Measurements from ENCODE around the gene WDR77. TPM values are rescaled to one million over a fixed set of nuclear protein-coding genes. Genes with fewer than 3 reads are reported as not detected.
A peak's percentile ranks its signal among the peaks of the same experiment; 100 is the strongest.

The WDR77 gene
- total RNA-seq, 1 experiment from 2014 or later, result 28.5 TPM

DNA sequence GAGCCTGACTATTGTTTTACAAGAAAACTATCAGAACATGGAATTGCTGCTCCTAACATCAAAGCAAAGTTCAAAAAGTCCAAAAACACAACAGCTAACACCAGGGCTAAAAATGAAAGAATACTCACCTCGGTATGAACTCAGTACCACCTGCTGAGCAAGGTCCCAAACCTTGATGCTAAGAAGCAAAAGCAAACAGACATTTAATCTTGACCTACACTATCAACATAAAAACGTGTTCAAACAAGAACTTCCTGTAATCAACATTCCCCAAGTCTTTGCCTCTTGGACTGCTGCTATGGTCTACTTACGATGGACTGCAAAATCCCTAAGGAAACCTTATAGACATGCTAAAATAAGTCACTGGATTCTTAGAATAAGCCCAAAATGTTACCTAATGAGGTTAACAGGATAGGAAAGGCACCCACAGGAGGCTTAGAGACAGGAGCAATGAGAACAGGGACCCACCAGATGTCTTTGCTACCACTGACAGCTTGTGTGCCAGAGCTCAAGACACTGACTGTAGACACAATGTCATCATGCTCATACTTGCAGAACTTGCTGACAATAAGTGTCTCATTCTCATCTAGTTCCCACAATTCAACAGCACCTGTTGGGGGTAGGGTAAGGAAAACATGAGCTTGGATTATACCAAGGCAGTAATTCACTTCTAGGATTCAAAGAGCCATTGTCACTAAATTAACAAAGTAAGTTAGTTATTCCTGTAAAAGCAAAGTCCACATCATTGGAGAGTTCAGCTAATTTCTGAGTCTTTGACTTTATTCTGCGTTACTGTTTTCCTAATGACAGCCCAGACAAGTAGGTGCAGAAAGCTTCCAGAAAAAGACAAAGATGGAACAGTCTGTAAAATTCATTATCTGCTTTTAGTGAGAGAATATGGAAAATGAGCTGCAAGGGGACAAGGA, 1.8 kb downstream of the WDR77 start:
- in situ Hi-C loops (cut with HindIII; ENCODE audit: low pct_unique_long_range_greater_than_20kb, low sequenced_read_pairs), result no loop called here
- no peak for DNase-seq (ENCODE audit: low read depth)

DNA sequence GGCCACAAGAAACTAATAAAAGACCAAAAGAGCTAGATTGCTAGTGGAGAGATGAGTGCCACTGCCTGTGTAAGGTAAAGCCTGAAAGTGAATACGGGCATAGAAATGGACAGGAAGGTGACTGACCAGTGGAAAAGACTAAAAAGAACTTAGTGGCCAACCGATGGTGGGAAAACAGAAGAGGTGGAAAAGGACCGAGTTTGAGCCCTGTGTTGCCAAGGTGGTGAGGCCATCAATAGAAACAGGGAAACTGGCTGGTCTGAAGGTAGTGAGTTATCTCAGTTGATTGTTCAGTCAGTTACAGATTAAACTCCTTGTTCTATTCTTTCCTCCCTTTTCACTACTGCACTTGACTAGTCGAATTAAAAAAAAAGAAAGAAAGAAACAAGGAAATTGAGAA, 2.5 kb downstream of the WDR77 start:
- no peak for DNase-seq (ENCODE audit: low read depth)
- in situ Hi-C loops (cut with HindIII; ENCODE audit: low pct_unique_long_range_greater_than_20kb, low sequenced_read_pairs), result no loop called here

DNA sequence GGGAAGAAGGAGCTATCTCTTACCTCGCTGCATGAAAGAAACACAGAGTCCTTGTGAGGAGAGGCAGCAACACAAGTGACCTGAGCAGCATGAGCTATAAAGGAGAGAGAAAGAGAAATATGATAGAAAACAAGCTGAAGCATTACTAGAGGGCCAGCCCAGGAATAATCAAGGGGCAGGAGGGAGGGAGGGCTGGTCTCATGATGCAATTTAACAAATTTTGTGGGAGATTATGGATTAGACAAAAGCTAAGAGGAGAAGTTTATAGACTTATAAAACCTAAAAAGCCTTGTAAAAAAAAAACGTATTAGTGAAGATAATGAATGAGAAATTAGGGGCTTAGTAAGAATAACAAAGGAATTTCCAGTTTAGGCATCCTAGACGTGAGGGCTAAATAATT, 5.0 kb downstream of the WDR77 start:
- DNase-seq (ENCODE audit: low read depth), result no peak
- in situ Hi-C loops (cut with HindIII; ENCODE audit: low pct_unique_long_range_greater_than_20kb, low sequenced_read_pairs), result no loop called here

DNA sequence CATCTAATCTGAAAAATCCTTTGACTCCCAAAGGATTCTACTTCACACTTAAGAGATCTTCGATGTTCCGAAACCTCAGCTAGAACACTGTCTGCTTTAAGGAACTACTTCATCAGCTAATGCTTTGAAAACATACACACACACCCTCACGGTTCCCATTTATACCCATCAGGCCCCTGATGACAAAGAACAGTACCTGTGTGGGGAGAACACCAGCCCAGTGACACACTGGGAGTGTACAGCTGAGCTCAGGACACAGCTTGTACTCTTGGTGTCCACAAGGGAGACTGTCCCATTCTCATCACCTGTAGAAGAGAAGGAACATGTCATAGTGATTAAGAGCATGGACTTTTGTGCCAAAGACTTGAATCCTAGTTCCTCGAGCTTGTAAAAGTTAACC, 6.6 kb downstream of the WDR77 start:
- in situ Hi-C loops (cut with HindIII; ENCODE audit: low pct_unique_long_range_greater_than_20kb, low sequenced_read_pairs), result no loop called here

DNA sequence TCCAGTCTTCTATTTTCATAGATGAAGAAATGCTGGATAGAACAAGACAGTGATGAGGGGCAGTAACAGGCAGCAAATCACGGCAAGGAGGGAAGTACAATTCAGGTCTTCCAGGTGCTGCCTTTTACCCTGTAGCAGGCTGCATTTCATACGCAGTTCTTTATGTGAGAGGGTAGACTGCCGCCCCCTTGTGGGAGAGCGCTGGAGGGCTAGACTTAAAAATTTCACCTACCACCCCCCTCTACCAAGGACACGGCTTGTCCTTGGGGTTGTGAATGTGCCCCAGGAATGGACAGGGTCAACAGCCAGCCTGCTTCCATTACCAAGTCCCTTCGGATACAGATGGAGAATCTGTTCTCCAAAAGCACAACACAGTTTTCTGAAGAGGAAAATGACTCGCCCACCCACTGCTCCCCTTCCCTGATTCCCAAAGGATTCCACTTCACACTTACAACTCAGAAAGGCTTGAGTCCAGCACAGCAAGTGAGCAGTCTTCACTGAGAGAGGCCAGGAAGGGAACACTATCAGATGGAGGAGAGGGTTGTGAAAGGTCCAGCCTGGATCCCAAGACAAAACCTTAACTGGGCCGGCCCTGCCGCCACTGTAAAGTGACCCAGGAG, 7.4 kb downstream of the WDR77 start:
- no peak for DNase-seq (ENCODE audit: low read depth)

More for the DNA sequence above, 6.6 kb downstream of the WDR77 start:
- no peak for DNase-seq (ENCODE audit: low read depth)

DNA sequence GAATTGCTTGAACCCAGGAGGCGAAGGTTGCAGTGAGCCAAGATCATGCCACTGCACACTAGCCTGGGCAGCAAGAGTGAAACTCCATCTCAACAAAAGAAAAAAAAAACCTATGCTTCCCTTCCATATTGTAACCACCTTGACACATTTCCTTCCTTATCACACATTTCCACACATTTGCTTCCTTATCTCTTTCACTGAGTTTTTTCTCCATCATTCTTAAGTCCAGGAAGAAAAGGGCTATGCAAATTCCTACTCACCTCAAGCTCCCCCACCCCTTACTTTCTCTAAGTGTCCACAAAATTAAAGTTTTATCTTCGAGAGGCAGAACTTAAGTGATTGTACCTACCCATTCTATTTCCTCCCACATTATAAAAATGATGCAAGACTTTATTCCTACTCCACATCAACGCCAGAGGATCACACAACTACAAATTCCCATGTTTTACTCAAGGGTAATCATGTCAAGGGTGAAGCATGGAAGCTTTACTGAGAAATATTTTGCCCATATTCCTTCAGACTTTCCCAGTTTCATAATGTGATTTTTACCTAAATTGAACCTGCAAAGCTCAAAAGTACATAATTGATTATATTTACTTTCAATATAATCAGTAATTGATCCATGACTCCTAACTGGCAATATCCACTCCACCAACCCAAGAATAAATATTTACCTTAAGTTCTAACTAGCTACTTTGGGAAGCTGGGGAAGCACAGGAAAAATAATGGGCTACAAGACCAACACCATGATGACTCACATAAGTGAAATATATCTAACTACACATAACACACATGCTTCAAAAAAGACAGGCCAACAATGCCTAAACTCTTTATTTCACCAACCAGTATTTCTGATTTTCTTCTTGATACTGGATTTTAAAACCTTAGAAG, 9.3 kb downstream of the WDR77 start:
- in situ Hi-C loops (cut with HindIII; ENCODE audit: low pct_unique_long_range_greater_than_20kb, low sequenced_read_pairs), result no loop called here
- DNase-seq (ENCODE audit: low read depth), result no peak

More for the DNA sequence above, 7.4 kb downstream of the WDR77 start:
- in situ Hi-C loops (cut with HindIII; ENCODE audit: low pct_unique_long_range_greater_than_20kb, low sequenced_read_pairs), result no loop called here

DNA sequence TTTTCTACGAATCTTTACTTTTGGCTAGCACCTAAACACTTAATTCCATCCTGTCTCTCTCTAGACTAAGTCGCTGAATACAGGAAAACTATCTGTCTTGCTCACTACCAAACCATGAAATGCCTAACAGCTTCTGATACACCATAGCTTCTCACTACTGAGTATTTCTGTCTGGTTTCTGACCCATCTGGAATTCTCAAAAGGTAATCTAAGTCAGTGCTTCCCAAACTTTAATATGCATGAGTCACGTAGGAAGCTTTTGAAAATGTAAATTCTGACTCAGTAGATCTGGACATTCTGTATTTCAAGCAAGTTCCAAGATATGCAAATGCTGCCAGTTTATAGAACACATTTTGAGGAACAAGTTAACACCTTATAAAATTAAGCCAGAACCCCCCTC, 12.3 kb downstream of the WDR77 start:
- DNase-seq (ENCODE audit: low read depth), result no peak
- in situ Hi-C loops (cut with HindIII; ENCODE audit: low pct_unique_long_range_greater_than_20kb, low sequenced_read_pairs), result no loop called here

DNA sequence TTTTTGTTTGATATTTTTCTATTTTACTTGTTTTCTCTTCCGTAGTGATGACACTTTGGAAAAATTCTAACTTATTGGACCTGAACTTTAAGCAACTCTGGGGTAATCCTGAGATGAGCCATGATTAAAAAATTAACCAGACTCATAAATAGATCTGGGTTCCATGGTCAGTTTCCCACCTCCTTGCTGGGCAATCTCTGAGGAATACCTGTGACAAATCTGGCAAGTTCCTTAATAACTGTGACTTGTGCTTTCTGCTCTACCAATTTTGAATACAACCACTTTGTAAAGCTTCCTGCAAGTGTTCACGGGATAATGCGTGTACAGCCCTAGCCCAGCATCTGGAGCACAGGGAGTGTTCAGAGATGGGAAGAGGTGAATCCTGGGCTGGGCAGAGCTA, 24.8 kb downstream of the WDR77 start:
- DNase-seq (ENCODE audit: low read depth), result no peak
- in situ Hi-C loops (cut with HindIII; ENCODE audit: low pct_unique_long_range_greater_than_20kb, low sequenced_read_pairs), result no loop called here

DNA sequence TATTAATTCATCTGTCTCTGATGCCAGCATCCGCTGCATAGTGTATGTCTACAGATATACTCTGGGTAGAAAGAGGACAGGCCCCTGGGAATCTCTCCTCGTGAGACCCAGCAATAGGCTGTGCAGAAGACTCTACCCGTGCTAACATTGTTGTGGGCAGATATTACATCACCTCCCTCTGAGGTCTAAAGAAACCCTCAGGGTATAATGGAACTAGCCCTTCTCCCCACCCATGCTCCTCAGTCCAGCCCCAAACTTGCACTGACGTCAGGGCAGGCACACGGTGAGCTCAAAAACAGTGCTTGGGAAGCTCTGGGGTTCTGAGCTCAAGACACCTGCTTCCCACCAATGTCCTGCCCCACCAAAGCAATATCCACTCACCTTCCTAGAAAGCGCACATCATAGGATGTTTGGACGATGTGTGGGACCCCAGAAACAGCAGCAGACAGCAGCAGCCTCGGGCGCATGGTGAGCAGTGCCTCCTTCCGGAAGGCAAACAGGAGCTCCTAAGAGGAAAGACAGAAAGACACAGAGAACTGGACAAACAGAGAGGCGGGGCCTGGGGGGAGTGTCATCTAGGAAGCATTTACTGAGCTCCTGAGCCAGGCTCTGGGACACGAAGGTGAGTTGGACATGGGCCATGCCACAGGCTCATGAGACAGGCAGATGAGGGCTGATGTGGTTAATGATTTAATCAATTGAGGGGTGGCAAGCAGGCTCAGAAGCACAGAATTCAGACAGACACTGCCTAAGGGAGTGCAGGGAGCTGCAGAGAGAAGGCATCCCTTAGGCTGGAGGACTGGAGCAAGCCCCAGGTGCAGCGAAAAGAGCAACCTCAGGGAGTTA, 26.3 kb downstream of the WDR77 start:
- in situ Hi-C loops (cut with HindIII; ENCODE audit: low pct_unique_long_range_greater_than_20kb, low sequenced_read_pairs), result no loop called here
- peak; percentile 73 for DNase-seq (ENCODE audit: low read depth)

DNA sequence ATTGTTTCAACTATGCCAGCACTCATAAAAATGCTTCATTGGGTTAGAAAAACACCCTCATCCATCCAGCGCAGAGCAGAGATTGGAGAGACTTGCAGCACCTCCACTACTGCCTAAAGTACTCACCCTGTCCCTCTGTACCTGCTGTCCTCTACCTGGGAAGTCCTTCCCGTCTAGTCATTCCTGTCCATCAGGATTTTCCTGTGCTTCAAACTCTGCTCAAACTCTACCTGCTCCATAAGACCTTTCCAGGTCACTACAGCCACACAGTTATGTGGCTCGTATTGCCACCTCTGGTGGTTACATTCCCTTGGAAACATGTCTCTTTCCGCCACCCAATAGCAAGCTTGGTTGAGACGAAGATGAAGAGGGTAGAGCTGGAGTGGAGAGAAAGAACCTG, 28.7 kb downstream of the WDR77 start:
- in situ Hi-C loops (cut with HindIII; ENCODE audit: low pct_unique_long_range_greater_than_20kb, low sequenced_read_pairs), result no loop called here
- no peak for DNase-seq (ENCODE audit: low read depth)

DNA sequence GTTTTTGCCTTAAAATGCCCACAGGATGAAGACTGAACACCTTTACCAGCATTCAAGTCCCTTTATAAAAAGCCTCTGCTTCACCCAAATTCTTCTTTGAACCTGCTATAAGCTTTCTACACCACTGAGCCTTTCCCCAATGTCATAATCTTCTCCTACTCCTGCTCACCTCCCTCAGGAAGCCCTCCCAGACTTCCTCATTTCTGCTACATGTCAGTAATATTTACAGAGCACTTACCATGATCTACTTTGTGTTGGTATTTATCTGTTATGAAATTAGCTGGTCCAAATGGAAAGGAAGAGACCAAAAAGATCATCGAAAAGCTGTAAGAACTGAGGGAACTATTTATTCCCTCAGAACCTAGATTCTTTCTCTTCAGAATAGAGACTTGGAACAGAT, 30.0 kb downstream of the WDR77 start:
- in situ Hi-C loops (cut with HindIII; ENCODE audit: low pct_unique_long_range_greater_than_20kb, low sequenced_read_pairs), result no loop called here

DNA sequence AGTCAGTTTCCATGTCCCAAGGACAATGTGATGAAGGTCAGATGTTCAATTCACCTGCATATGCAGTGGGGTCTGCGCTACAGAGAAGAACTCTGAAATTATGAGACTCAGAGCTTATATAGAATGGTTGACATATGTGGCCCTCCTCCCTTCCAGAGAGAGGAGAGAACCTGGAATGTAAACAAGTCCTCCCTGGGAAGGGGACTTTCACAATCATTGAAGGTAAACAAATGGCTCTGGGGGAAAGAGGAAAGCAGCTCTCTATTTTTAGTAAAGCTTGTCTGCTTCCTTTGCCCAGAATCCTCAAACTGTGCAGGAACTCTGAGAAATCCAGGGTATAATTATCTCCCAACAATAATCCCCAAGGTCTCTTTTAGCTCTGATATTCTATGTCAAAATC, 31.3 kb downstream of the WDR77 start:
- in situ Hi-C loops (cut with HindIII; ENCODE audit: low pct_unique_long_range_greater_than_20kb, low sequenced_read_pairs), result no loop called here
- no peak for DNase-seq (ENCODE audit: low read depth)

More for the DNA sequence above, 30.0 kb downstream of the WDR77 start:
- no peak for DNase-seq (ENCODE audit: low read depth)

DNA sequence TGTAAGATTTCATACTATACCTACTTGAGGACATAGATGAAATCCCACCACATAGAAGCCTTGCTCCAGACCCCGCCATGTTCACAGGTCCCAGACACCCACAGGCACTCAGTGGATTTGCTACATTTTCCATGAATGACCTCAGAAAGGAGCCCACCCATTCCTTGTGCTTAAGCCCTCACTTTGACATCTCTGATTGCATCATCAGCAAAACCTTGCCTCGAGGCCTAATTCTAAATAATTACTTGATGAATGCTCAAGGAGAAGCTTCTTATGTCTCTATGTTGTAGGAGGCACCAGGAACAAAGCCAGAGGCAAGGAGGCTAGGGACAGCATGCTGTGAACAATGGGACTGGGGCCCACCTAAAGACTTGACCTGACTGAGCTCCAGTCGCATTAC, 33.6 kb downstream of the WDR77 start:
- DNase-seq (ENCODE audit: low read depth), result no peak
- in situ Hi-C loops (cut with HindIII; ENCODE audit: low pct_unique_long_range_greater_than_20kb, low sequenced_read_pairs), result no loop called here

DNA sequence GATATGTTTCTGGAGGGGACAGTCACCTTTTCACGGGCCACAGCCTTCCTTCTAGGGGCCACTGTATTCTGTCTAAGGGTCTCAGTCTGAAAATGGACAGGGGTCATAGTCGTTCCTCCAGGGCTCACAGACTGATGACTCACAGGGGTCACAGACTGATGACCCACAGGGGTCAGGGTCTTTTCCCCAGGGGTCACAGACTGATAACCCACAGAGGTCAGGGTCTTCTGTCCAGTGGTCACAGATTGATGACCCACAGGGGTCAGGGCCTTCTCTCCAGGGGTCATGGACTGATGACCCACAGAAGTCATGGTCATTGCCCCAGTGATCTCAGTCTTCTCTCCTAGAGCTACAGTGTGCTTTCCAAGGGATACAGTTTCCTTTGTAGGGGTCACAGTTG, 34.3 kb downstream of the WDR77 start:
- DNase-seq (ENCODE audit: low read depth), result no peak
- in situ Hi-C loops (cut with HindIII; ENCODE audit: low pct_unique_long_range_greater_than_20kb, low sequenced_read_pairs), result no loop called here

DNA sequence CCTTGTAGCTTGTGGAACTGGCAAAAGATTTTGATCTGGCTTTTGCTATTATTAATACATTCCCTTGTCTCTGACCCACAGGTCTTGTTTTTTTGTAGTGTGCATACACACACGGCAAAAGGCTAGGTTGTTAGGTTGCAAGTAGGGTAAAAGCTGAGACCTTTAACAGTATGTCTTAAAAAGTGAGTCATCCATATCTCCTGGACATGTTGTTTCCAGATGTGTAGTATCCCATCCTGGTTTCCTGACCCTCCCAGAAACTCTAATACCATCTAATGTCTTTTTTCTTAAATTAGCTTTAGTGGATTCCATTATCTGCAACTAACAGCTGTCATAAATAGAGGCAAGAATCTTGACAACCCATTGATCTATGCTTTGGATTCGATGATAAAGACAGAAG, 36.2 kb downstream of the WDR77 start:
- DNase-seq (ENCODE audit: low read depth), result no peak
- in situ Hi-C loops (cut with HindIII; ENCODE audit: low pct_unique_long_range_greater_than_20kb, low sequenced_read_pairs), result no loop called here

DNA sequence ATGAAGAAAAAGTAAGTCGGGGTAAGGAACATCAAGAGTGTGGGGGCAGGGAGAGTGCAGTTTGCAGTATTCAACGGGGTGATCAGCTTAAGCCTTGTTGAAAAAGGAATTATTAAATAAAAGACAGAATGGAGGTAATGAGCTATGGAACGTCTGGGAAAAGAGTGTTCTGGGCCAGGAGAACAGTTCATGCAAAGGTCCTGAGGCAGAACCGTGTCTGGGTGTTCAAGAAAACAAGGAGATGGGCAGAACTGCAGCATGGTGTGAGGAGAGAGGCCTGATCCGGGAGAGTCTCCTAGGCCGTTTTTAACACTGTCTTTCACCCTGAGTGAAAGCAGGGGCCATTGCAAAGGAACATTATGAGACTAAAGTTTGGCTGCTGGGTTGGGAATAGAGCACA, 41.8 kb downstream of the WDR77 start:
- no peak for DNase-seq (ENCODE audit: low read depth)
- in situ Hi-C loops (cut with HindIII; ENCODE audit: low pct_unique_long_range_greater_than_20kb, low sequenced_read_pairs), result no loop called here

DNA sequence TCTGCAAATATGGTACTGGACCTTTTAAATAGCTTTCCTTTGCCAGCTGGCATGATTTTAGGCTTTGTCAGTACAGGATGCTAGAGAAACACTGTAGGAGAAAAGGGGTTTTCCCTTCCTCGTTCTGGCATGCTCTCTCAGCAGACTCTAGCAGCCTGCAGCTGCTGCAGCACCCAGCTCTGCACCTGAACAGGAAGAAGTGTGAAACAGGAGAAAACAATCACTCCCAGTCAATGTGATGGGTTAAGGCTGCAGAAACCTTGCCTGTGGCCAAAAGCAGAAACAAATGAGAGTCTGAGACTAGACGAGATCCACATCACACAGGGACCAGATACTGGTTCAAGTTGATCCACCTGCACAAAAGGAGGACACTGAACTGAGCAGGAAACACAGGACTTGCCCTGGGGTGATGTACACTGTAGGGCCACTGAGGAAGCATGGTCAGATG, 42.7 kb downstream of the WDR77 start:
- no peak for DNase-seq (ENCODE audit: low read depth)
- in situ Hi-C loops (cut with HindIII; ENCODE audit: low pct_unique_long_range_greater_than_20kb, low sequenced_read_pairs), result no loop called here

DNA sequence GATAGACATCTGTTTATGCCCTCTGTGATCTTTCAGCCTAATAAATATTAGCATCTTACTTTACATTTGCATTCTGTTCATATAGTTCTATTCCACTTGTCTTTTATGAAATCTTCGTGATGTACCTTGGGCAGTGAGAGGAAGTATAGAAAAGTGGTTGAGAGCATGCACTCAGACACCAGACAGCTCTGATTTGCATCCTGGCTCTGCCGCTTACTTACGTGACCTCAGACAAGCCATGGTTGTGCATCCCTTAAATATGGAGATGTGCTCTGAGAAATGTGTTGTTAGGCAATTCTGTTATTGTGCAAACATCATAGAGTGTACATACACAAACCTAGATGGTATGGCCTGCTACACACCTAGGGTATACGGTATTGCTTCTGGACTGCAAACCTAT, 44.5 kb downstream of the WDR77 start:
- in situ Hi-C loops (cut with HindIII; ENCODE audit: low pct_unique_long_range_greater_than_20kb, low sequenced_read_pairs), result no loop called here
- DNase-seq (ENCODE audit: low read depth), result no peak
